BE2C (cell line): ENCODE data around the gene RHPN2.
"Not testable (repeated sequence)": the region's sequence is repeated elsewhere in the genome, so short reads cannot be mapped to it uniquely, and the experiment has no call there.

Experiments
- DNase-seq: peaks from one replicate; pipeline ENCODE4 v3.0.0-alpha.2; 2020
- H3K27me3 ChIP-seq: fragments of 250-450 bp; sonication (Bioruptor Pico); 2 replicates; pipeline ENCODE4 v1.5.1; 2020; ENCODE audit warnings: mild to moderate bottlenecking
- H3K36me3 ChIP-seq: fragments of 250-450 bp; sonication (Bioruptor Pico); 2 replicates; pipeline ENCODE4 v1.5.1; 2020; ENCODE audit warnings: mild to moderate bottlenecking
- H3K4me1 ChIP-seq: fragments of 250-450 bp; sonication (Bioruptor Pico); 2 replicates; pipeline ENCODE4 v1.5.1; 2020
- H3K4me3 ChIP-seq: 2 replicates; pipeline ENCODE4 v1.5.1; 2011; ENCODE audit warnings: low read depth, low read length
- H3K9me3 ChIP-seq: fragments of 250-450 bp; sonication (Bioruptor Pico); 2 replicates; pipeline ENCODE4 v1.5.1; 2020
- CTCF ChIP-seq: IDR thresholded peaks from 2 replicates; pipeline ENCODE4 v1.5.1; 2012; ENCODE audit warnings: mild to moderate bottlenecking, low read depth, low read length

RHPN2 gene

DNA sequence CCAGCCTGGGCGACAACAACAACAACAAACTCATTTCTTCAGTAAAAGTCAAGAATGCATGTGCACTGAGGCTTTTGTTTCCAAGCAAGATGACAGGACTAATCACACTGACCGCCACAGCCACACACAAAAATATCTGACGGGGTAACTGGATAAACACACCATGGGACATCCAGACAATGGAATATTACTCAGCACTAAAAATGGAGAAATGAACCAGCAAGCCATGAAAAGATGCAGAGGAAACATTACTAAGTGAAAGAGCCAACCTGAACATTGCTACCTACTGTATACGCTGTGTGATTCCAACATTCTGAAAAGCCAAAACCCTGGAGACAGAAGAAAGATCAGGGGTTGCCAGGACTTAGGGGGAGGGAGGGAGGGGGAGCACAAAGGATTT lies 56.0 kb downstream of the RHPN2 start:
- no peak for DNase-seq
- Histone ChIP-seq H3K27me3 (no peaks in the 10 kb centered on the region), H3K4me1 (no peaks in the 10 kb centered on the region), H3K4me3 (no peak overlapping the region), H3K36me3 (no peaks in the 10 kb centered on the region), H3K9me3 (no peaks in the 10 kb centered on the region)
- no peak for TF ChIP-seq CTCF

- H3K36me3 ChIP-seq: no peaks in the 10 kb centered on the region
- no peaks in the 10 kb centered on the region for H3K4me1 ChIP-seq
- no peak for DNase-seq
- TF ChIP-seq CTCF: no peak
- no peak overlapping the region for H3K4me3 ChIP-seq
- H3K9me3 ChIP-seq: no peaks in the 10 kb centered on the region
- H3K27me3 ChIP-seq: no peaks in the 10 kb centered on the region
Observed at GRCh38 chr19:33005440-33005839, 59.2 kb downstream of the RHPN2 start.

DNA sequence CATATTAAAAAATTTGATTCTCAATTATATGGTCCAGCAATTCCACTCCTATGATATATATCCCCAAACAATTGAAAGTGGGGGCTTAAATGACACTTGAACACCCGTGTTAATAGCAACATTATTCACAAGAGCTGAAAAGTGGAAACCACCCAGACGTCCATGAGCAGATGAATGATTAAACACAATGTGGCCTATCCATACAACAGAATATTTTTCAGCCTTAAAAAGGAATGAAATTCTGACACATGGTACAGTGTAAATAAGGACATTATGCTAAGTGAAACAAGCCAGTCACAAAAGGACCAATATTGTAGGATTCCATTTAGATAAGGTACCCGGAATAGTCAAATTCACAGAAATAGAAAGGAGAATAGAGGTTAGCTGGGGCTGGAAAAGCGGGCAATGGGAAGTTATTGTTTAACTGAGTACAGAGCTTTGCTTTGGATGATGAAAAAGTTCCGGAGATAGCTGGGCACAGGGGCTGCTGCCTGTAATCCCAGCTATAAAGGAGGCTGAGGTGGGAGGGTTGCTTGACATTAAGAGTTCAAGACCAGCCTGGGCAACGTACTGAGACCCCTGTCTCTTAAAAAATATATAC lies 61.2 kb downstream of the RHPN2 start:
- not testable (repeated sequence) for H3K4me1 ChIP-seq, DNase-seq, H3K36me3 ChIP-seq, H3K27me3 ChIP-seq, H3K4me3 ChIP-seq, H3K9me3 ChIP-seq

DNA sequence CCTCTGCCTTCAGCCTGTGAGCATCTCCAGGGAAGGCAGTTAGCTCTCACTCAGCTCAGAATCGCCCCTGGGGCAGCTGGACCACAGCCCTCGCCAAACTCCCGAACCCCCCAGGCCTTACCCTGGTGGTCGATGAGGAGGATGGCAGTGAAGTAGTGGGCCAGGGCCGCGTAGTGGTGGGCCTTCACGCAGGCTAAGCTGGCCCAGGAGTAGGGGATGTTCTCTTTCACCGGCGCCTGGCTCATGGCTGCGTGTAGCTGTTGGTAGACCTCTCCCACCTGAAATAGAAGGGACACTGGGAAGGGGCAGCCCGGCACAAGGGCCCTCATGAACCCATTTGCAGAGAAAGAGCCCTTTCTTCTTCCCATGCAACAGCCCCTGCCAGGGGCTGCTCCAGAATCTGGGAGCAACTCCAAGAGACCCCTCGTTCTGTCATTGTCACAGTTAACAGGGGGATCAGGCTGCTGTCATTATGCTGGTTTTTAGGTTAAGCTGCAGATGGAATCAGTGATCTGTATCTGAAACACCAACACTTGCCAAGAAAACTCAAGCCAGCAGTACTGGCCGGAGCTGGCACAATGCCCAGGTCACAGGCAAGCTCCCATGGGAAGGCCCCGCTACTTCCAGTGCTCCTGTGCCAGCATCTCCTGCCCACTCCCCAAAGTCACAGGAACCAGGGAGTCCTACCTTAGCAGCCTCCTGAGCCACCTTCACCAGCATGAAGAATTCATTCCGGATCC lies 62.4 kb downstream of the RHPN2 start:
- peak; percentile 37 for DNase-seq
- not testable (repeated sequence) for H3K27me3 ChIP-seq, H3K9me3 ChIP-seq, H3K4me1 ChIP-seq, H3K4me3 ChIP-seq, H3K36me3 ChIP-seq

DNA sequence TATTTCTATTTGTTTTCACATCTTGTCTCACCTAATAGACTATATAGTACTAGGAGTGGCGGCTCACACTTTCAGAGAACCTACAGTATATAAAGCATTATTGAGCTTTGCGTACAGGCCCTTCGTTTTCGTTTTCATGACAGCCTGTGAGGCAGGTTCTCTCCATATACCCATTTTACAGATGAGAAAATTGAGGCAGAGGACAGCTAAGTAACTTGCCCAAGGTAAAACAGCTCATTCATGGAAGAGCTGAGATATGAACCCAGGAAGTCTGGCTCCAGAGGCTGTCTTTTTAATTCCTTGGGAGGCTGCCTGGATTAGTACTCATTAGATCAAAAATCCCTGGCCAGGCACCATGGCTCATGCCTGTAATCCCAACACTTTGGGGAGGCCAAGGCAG lies 63.8 kb downstream of the RHPN2 start:
- Histone ChIP-seq H3K9me3 (no peaks in the 10 kb centered on the region), H3K27me3 (no peaks in the 10 kb centered on the region), H3K4me1 (no peaks in the 10 kb centered on the region), H3K4me3 (no peak overlapping the region), H3K36me3 (no peaks in the 10 kb centered on the region)
- TF ChIP-seq CTCF: no peak
- no peak for DNase-seq

DNA sequence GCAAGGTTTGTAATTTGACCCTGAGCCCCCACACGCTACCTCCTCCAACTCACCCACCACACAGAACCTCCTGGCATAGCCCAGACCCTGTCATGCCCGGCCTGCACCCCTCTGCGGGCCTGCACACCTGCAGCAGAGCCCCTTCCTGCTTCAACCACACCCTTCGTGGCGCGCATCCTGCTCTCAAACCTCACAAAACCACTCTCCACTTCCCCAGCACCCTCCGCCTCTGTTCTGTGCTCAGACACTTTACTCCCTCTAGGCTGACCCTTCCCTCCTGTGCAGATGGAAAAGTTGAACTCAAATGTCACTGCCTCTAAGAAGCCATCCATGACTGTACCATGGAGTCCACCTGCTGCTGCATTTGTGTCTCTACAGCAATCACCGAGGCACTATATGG lies 64.2 kb downstream of the RHPN2 start:
- DNase-seq: no peak
- Histone ChIP-seq H3K27me3 (no peaks in the 10 kb centered on the region), H3K36me3 (no peaks in the 10 kb centered on the region), H3K4me1 (no peaks in the 10 kb centered on the region), H3K4me3 (no peak overlapping the region), H3K9me3 (no peaks in the 10 kb centered on the region)
- no peak for TF ChIP-seq CTCF

GRCh38 chr19:32998722-32999121 lies 66.0 kb downstream of the RHPN2 start:
- DNase-seq: no peak
- H3K4me3 ChIP-seq: no peak overlapping the region
- TF ChIP-seq CTCF: no peak
- no peaks in the 10 kb centered on the region for H3K36me3 ChIP-seq
- no peaks in the 10 kb centered on the region for H3K27me3 ChIP-seq
- H3K9me3 ChIP-seq: no peaks in the 10 kb centered on the region
- H3K4me1 ChIP-seq: no peaks in the 10 kb centered on the region
